ENCODE measurements around the gene NDST1.

NDST1 gene

GRCh38 chr5:150598821-150599273, 90.9 kb downstream of the NDST1 start:
- Histone ChIP-seq H3K9me2 (replicated peaks; ENCODE audit: insufficient read depth, low read length) (no peaks in the 10 kb centered on the region), H3K9ac (ENCODE audit: low read length) (no peak overlapping the region), H2AFZ (ENCODE audit: low read depth, low read length, severe bottlenecking) (no peak overlapping the region), H3K4me3 (ENCODE audit: insufficient read depth, low read length, poor library complexity, severe bottlenecking) (no peak overlapping the region), H3K27ac (ENCODE audit: low read depth, low read length) (no peak overlapping the region), H3K27me3 (ENCODE audit: low read length) (no peaks in the 10 kb centered on the region), H4K20me1 (ENCODE audit: low read depth, low read length) (no peaks in the 10 kb centered on the region), H3K79me2 (ENCODE audit: insufficient read depth, low read length) (no peaks in the 10 kb centered on the region), H3K36me3 (ENCODE audit: low read length) (no peaks in the 10 kb centered on the region), H3K4me2 (ENCODE audit: low read depth, low read length, poor library complexity, severe bottlenecking) (no peak overlapping the region), H3F3A (ENCODE audit: insufficient read depth) (no peaks in the 10 kb centered on the region), H3K9me3 (ENCODE audit: insufficient read depth, low read length) (no peaks in the 10 kb centered on the region)
- TF ChIP-seq EZH2phosphoT487 (conservative IDR thresholded peaks at IDR 0.05; ENCODE audit: low read length) (no peak), CTCF (IDR thresholded peaks at IDR 0.05; ENCODE audit: insufficient read depth, low read length, poor library complexity, severe bottlenecking) (no peak)

DNA sequence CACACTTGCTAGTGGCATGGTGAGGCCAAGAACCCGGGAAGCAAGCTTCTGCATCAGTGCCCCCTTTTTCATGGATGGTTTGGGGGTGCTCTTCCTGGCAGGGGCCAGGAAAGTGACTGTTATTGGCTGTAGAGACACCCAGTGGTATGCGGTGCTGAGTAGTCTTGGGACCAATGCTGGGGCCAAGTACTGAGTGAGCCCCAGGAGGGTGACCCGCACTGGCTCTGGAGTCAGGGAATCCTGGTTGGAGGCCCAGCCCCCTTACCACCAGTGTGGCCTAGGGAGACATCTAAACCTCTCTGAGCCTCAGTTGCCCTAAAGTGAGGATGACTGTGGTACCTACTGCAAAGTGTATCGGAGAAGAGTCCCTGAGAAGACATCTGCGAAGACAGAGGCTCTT, 91.3 kb downstream of the NDST1 start:
- no peaks in the 10 kb centered on the region for H4K20me1 ChIP-seq (ENCODE audit: low read depth, low read length)
- no peaks in the 10 kb centered on the region for H3K27me3 ChIP-seq (ENCODE audit: low read length)
- no peaks in the 10 kb centered on the region for H3K36me3 ChIP-seq (ENCODE audit: low read length)
- H3K9ac ChIP-seq (ENCODE audit: low read length): no peak overlapping the region
- no peaks in the 10 kb centered on the region for H3F3A ChIP-seq (ENCODE audit: insufficient read depth)
- H3K79me2 ChIP-seq (ENCODE audit: insufficient read depth, low read length): no peaks in the 10 kb centered on the region
- no peaks in the 10 kb centered on the region for H3K9me3 ChIP-seq (ENCODE audit: insufficient read depth, low read length)
- no peak overlapping the region for H2AFZ ChIP-seq (ENCODE audit: low read depth, low read length, severe bottlenecking)
- no peak overlapping the region for H3K27ac ChIP-seq (ENCODE audit: low read depth, low read length)
- no peak overlapping the region for H3K4me3 ChIP-seq (ENCODE audit: insufficient read depth, low read length, poor library complexity, severe bottlenecking)
- H3K4me2 ChIP-seq (ENCODE audit: low read depth, low read length, poor library complexity, severe bottlenecking): no peak overlapping the region
- no peak for TF ChIP-seq CTCF (IDR thresholded peaks at IDR 0.05; ENCODE audit: insufficient read depth, low read length, poor library complexity, severe bottlenecking)
- TF ChIP-seq EZH2phosphoT487 (conservative IDR thresholded peaks at IDR 0.05; ENCODE audit: low read length): no peak
- no peaks in the 10 kb centered on the region for H3K9me2 ChIP-seq (replicated peaks; ENCODE audit: insufficient read depth, low read length)

DNA sequence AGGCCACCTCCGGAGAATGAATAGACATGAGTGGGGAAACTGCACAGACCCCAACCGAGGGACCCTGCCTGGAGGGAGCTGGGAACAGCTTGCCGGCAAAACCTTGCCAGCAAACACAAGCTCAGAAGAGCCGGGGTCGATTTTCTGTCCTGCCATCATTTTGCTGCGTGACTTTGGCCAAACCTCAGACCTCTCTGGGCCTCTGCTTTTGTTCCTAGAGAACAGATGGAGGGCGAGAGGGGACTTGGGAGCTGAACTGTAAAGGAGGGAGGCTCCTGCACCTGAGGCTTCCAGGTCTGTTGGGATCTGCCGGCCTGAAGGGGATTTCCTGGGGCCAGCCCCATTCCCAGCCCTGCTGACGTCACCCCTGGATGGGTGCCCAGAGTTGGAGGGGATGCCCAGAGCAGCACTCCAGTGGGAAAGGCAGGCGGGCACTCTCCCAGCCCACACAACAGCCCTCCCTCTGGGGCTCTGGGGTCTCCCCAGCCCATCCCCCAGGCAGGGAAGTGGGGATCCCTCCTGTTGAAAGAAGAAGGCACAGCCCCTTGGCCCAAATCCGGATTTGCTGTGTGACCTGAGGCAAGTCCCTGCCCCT, 92.1 kb downstream of the NDST1 start:
- Histone ChIP-seq H3K4me2 (ENCODE audit: low read depth, low read length, poor library complexity, severe bottlenecking) (no peak overlapping the region), H3K9me3 (ENCODE audit: insufficient read depth, low read length) (no peaks in the 10 kb centered on the region), H3F3A (ENCODE audit: insufficient read depth) (no peaks in the 10 kb centered on the region), H2AFZ (ENCODE audit: low read depth, low read length, severe bottlenecking) (no peak overlapping the region), H3K36me3 (ENCODE audit: low read length) (no peaks in the 10 kb centered on the region), H3K9ac (ENCODE audit: low read length) (no peak overlapping the region), H3K79me2 (ENCODE audit: insufficient read depth, low read length) (no peaks in the 10 kb centered on the region), H3K27me3 (ENCODE audit: low read length) (no peaks in the 10 kb centered on the region), H4K20me1 (ENCODE audit: low read depth, low read length) (no peaks in the 10 kb centered on the region), H3K4me3 (ENCODE audit: insufficient read depth, low read length, poor library complexity, severe bottlenecking) (no peak overlapping the region), H3K9me2 (replicated peaks; ENCODE audit: insufficient read depth, low read length) (no peaks in the 10 kb centered on the region), H3K27ac (ENCODE audit: low read depth, low read length) (no peak overlapping the region)
- TF ChIP-seq EZH2phosphoT487 (conservative IDR thresholded peaks at IDR 0.05; ENCODE audit: low read length): no peak
- TF ChIP-seq CTCF (IDR thresholded peaks at IDR 0.05; ENCODE audit: insufficient read depth, low read length, poor library complexity, severe bottlenecking): no peak
